ENCODE data around the gene PCID2.

The PCID2 gene

DNA sequence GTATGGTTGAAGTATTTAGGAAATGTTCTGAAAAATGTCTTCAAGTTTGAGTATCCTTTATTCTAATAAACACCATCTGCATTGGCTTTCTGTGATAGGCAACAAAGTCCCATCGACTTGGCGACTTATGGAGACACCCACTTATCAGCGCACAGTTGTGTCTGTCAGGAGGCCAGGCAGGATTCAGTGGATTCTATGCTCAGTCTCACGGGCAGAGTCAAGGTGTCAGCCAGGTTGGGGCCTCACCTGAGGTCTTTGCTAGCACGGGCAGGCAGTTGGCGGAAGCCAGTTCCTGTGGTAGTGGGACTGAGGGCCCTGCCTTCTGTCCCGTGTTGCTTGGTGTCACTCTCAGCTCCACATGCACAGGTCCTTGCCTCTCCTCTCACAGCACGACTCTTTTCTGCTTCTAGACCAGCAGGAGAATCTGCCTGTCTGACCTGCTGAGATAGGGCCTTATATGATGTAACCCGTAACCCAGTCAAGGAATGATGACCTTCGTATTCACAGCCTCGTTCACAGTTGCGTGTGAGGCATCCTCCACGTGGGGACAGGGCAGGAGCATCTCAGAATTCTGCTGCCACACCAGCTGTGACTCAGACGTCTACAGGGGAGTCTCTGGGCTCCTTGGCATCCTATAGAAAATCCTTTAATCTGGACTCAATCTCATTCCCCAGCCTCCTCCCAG, 10.9 kb upstream of the PCID2 start:
- peak; percentile 28 for DNase-seq (ENCODE audit: low read depth)

DNA sequence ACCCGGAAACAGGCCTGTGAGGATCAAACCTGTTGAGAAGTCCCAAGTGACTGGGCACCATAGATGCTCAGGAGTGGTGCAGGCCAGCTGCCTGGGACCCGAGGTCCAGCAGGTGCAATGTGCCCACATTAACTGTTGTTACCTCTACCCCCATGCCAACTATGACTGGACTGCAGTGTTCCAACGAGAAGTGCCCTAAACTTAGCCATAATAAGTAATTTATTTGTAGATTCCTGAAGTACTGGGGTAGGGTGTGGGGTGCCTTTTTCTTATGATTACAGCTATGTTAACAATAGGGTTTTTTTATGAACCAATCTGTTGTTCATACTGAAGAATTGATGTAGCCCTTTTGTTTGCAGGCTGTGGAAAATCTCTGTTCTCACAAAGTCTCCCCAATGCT, 10.1 kb upstream of the PCID2 start:
- no peak for DNase-seq (ENCODE audit: low read depth)

DNA sequence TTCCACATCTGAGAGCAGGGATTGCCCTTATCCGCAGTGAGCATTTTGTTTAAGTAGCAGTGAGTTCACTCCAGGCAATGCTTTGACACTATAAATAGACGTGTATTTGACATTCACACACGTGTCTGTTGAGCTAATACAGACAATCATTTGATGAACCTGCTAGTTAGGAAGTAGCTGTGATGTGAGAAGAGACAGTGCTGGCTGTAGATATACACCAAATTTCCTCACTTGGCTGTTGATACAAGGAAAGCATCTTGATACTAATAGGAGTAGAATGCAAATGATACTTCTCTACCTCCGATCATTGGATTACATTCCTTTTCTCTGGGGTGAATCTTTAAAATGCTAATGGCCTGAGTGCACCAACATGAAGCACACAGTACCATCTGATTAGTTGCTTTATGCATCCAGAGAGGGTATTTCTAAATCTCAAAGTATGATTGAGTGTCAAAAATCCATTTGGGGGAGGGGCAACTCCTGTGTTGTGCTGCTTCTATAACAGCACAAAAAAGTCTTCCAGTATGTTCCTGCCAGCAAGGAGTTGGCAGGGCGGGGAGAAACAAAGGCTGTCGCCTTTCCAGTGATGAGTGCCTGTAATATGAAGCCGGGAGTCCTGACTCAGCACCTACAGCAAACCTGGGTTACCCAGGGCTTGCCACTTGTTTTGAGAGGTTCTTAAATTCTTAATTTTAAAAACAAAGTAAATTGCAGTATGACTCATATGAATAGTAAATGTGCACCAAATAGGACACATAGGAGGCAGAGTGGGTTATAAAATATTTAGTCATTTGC, 8.0 kb upstream of the PCID2 start:
- DNase-seq (ENCODE audit: low read depth): peak; percentile 71

DNA sequence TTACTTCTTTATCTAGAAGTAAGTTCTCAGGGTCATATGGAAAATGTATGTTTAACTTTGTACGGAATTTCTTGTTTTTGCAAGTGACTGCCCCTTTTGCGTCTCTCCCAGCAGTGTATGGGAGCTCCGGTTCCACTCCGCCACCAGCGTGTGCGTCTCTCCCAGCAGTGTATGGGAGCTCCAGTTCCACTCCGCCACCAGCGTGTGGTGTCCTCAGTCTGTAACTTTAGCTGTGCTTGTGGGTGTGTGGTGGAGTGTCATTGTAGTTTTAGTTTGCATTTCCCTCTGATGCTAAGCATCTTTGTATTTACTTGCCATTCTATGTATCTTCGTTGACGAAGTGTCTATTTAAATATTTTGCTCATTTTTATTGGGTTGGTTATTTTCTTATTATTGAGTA, 3.3 kb upstream of the PCID2 start:
- peak; percentile 36 for DNase-seq (ENCODE audit: low read depth)

DNA sequence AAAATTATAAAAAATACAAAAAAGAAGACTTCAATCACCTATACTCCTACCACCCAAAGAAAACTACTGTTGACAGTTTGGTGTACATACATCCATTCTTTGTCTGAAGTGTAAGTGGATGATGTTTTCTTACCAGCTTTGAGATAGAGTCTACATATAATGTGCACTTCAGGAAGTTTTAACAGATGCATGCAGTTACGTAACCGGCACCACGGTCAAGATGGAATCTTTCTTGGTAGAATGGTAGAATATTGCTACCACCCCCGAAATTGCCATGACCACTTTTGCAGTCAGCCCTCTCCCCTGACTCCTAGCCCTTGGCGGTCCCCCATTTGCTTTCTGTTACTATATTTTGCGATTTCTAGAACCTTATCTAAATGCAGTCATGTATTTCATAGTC, 2.4 kb upstream of the PCID2 start:
- DNase-seq (ENCODE audit: low read depth): no peak

DNA sequence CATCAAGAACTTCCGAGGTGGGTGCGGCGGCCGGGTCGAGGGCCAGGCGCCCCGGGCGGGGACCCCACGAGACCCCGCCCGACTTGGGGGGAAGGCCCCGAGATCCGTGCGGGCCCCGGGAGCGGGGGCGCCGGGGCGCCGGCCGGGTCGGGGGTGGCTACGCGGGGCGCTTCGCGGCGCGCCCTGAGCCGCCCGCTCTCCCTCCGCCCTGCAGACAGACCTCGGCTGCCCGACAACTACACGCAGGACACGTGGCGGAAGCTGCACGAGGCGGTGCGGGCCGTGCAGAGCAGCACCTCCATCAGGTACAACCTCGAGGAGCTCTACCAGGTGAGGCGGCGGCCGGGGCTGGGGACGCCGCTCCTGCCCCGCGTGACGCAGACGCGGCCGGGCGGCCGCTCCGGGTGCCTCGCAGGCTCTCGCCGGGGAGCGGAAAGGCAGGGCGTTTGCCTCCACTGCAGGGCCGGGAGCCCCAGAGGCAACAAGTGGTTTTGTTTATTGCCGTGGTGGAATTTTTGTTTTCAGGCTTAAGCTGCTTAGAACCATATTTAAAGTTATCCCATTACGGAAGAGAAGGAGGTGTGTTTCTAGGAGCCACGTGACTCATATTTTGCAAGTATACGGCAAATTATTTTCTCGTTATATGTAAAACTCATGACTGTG, 1.4 kb upstream of the PCID2 start:
- DNase-seq (ENCODE audit: low read depth): peak; percentile 72

DNA sequence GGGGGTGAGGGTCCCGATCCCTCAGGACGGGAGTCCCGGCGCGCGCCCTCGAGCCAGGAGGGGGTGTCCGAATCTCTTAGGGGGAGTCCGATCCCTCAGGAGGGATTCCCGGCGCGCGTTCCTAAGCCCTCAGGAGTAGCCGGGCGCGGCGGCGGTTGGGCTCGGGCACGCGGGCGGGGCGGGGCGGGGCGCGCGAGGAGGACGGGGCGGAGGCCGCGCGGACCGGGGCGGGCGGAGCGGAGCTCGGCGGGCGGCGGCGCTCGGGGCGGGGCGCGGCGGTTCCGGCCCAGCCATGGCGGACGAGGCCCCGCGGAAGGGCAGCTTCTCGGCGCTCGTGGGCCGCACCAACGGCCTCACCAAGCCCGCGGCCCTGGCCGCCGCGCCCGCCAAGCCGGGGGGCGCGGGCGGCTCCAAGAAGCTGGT, 878 bp upstream of the PCID2 start, which contains the start of gene CUL4A:
CUL4A (plus strand) TSS at position 278 of the 423 bp plus-strand sequence; CDS start at position 293, 15 bp downstream.
- DNase-seq (ENCODE audit: low read depth): peak; percentile 87

DNA sequence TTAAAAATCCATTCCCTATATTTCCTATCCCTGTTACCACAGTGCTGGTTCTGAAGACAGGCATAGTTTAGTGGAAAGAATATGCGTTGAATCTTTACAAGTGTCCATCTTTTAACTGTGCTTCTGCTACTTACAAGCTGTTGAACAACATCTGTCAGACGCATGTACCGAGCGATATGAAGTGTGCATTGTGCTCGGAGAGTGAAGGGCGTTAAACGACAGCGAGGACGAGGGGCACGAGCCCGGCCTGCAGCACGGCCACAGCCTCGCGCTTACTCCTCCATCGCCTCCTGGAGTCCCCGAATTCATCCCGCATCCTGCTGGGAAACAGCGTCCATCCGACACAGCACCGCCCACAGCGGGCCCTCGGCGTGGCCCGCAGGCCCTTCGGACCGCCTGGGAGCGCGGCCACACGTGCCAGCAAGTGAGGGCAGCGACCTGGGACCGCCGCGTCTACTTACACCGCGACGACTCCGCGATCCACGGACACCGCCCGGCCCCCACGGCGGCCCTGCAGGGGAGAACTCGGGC, 514 bp downstream of the PCID2 start:
- peak; percentile 74 for DNase-seq (ENCODE audit: low read depth)

DNA sequence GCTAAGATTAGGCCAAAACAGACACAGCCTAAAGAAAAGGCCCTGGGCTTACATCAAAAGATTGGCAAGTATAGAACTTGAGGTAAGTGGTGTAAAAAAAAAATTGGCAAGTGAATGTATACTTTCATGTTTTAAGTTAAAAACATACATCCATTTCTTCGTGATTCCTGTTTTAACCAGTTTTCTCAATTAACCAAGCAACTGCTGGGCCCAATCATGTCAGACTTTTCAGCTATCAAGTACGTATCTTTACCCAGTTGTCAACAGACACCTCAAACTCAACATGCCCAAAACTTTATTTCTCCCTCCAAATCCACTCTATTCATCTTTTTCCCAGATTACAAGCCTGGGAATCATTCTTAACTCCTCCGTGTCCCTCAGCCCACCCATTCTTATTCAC, 1.0 kb downstream of the PCID2 start:
- no peak for DNase-seq (ENCODE audit: low read depth)

DNA sequence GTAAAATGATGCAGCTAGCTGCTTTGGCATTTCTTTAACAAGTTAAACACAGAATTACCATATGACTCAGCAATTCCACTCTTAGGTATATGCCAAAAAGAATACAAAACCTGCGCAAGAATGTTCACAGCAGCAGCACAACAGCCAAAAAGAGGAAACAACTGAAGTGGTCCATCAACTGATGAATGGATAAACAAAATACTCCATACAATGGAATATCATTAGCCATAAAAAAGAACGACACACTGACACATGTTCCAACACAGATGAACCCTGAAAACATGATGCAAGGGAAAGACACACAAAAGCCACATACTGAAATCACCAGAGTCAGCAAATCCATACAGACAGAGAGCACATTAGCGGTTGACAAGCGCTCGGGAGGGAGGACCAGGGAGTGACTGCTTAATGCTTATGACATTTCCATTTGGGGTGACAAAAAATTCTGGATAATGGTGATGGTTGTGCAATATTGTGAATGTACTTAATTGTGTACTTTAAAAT, 3.0 kb downstream of the PCID2 start:
- no peak for DNase-seq (ENCODE audit: low read depth)

DNA sequence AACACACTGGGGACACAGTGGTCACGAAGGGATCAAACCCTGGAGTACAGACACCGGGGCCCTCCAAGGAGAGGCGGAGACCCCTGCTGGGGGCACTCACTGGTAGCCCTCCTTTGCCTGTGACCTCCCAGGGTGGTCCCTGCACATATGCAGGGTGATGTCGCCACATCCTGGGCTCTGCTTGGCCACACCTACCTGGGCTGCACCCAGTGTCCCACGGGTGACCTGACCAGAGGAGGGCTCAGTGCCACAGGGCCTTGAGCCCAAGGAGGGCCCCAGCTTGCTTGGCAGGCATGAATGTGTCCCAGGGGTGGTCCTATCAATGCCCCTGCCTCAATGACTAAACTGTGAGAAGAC, 4.1 kb downstream of the PCID2 start:
- DNase-seq (ENCODE audit: low read depth): no peak

DNA sequence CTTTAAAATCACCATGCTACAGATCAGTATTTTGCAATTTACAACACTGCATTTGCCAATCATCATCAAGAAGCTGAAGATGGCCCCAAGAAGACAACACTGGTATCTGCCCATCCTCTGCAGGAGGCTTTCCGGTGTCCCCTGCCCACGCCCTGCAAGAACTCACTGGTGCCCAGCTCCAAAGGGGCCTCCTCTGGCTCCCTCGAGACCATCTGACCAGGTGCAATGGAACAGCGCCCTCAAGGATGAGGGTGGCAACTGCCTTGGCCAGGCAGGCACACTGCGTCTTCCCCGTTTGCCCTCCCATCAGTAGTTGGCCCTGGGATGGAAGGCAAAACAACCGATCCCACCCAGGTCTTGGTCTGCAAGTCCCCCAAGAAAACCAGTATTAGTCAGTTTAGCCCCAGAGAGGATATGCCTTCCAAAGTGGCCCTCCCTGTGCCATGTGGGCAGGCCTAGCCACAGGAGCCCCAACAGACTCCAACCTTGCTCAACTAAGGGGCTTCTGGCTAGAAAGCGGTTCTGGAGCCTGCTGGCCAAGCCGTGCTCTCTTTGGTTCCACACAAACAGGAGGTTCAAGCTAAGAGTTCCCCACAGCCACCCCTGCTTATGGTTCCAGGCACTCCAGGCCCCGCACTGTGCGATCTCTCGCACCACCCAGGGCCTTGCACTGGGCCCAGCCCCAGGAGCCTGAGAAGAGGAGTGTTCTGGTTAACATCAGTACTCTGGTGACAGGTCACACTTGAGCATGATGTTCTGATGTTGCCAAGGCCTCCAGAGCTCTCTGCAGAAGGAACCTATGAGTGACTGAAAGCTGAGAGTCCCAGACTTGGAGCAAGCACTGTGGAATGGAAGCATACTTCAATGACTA, 4.7 kb downstream of the PCID2 start:
- no peak for DNase-seq (ENCODE audit: low read depth)

DNA sequence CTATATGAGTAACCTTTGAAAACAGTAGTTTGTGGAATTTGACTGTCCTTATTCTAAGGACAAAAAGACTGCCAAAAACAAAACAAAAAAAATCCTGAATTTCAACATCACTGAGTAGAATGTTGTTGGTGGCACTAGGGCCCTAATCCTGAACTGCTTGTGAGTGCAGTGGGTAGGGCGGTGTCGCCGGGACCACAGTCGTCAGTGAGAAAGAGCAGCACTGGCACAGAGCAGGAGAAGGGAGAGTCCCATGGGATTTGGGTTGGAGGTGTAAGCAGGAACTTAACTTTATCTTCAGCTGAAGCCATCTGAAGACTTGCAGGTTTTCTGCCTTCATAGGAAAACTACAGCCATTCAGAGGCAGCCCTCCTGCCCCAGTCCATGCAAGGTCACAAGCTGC, 5.6 kb downstream of the PCID2 start:
- DNase-seq (ENCODE audit: low read depth): no peak

DNA sequence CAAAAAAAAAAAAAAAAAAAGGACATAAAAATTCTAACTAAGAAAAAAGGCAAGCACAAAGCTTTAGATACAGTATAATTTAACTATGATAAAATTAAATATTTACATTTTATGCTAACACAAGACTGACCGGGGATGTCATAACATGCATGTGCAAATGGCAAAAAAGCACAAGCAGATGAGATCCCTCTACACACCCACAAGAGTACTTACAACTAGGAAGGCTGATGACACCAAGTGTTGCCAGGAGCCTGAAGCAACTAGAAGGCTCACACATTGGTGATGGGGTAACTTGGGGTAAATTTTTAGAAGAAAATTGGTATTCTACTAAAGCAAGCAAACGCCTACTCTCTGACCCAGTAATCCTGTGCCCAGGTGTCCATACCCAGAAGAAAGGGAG, 6.7 kb downstream of the PCID2 start:
- no peak for DNase-seq (ENCODE audit: low read depth)

DNA sequence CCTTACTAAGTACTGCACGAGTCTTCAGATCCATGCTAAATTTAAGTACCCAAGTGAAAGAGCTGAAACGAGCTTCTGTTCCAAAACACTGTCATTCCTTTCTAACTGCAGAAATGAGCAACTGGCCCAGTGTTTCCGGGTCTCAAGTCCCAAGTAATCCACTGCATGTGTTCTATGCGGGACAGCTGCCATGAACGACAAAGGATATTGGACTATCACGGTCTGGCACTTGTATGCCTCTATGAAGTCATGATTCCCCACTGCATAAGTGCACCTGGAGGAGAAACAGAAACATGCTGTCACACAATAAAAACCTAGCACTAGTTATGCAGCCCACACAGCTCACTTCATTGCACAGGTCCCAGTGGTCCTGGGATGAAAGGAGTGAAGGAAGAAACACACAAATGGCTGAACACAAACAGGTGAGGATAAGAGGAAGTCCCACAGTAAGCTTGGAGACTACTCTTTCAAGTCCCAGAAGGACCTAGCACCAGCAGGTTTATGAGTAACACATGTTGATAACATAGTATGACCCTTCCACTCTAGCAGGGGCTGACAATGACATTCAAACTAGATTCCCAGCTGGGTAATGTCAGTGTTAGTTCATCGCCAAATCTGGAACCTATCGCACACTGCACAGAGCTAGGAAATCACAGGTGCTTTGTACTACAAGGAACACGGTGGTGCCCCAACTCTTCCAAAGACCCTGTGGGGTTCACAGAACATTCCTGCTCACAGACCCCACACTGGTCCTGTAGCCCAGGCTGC, 11.3 kb downstream of the PCID2 start:
- no peak for DNase-seq (ENCODE audit: low read depth)

DNA sequence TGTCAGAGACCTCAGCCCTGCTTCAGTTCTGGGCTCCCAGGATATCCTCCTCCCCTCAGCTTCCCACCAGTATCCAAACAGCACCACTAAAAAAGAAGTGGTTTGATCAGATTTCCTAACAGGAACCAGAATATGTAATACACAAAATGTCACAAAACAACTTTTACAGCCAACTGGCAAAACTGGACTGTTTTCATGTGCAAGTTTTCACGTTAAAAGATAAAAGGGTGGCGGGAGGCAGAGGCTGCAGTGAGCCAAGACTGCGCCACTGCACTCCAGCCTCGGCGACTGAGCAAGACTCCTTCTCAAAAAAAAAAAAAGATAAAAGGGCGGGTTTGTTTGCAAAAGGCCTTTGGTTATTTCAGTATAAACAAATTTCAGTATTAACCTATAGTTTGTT, 13.1 kb downstream of the PCID2 start:
- no peak for DNase-seq (ENCODE audit: low read depth)

DNA sequence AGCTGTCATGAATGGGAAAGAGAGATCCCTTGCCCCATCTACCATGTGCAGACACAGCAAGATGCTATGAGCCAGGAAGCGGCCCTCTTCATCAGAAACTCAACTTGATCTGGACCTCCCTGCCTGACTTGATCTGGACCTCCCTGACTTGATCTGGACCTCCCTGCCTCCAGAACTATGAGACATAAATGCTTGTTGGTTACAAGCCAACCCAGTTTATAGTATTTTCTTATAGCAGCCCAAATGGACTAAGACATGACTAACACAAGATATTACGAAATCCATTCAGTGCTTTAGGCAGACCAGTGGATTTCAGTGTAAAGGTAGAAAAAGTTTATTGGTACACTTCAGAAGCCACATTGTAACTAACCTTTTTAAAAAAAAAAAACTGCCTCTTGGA, 15.6 kb downstream of the PCID2 start:
- DNase-seq (ENCODE audit: low read depth): peak; percentile 88

DNA sequence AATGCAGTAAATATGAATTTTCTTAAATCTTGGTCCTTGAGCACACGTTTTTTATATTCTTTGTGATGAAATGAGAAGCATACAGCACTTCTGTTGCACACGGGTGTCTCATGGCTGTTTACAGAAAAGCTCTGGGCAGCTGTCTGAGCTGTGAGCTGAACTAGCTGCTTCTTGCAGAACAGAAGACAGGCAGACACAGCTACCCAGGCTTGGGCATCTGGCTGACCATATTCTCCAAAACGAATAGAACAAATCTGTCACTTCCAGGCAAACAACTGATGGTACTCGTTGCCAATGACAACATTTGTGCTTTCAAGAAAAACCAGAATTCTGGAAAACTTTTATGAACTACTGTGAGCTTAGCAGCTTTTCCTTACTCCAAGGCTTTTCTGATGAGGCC, 16.2 kb downstream of the PCID2 start:
- no peak for DNase-seq (ENCODE audit: low read depth)

DNA sequence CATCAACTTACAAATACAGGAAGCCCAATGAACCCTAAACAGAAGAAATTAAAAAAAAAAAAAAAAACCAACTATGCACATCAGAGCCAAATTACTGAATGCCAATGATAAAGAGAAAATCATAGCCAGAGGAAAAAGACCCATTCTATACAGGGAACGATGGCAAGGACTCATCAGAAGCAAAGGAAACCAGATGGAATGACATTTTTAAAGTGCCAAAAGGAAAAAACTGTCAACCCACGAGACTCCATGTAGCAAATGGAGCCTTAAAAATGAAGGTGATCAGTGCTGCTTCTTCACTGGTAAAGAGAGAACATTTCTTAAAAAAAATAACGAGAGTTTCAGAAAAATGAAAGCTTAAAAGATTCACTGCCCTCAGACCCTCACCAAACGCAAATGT, 18.3 kb downstream of the PCID2 start:
- DNase-seq (ENCODE audit: low read depth): no peak

DNA sequence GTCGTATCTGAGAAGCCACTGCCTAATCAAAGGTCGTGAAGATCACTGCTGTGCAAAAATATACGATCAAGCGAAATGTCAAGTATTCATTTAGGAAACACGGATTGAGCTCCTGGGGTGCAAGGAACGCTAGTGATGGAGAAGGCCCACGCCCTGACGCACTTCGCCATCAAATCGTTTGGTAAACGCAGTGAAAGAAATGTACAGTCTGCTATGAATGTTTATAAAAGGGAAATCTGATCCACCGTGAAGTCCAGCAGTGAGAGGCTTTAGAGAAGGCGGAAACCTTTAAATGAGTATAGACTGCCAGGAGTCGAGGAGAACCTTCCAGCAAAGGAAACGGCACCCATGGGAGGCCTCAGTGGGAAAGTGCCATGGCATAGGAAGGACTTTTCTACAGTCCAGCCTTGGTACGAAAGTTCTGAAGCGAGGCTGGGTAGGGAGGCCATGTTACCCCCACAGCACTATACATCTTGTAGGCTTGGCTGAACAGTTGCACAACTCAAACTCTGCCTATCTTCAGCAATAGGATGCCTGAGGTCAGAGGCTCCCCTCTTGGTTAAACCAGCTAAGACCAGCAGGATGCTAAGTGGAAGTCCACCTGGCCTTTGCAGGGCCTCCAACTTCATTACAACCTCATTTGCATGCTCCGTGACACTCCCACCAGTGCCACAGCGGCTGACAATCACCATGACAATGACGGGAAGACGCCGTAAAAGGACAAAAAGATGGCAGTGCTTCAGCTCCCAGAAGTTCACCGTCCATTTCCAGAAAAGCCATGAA, 20.4 kb downstream of the PCID2 start:
- DNase-seq (ENCODE audit: low read depth): peak; percentile 47

Measured in ELR (cell line).